T-cell (primary cell): ENCODE data around the gene TP53AIP1. TPM values are rescaled to one million over a fixed set of nuclear protein-coding genes. Genes with fewer than 3 reads are reported as not detected.

ENCODE experiments used
- ATAC-seq, 4 experiments: fragments of 200-7000 bp in 3 of 4; fragments of 150-1000 bp in 1 of 4; cut with Tn5 transposase; replicated peaks in 1 of 4; 1 replicate in 3 of 4; 2 replicates in 1 of 4; pipeline ENCODE4 v1.10.0; 2021; ENCODE audit warnings: moderate library complexity in 3 of 4, mild to moderate bottlenecking in 2 of 4, moderate number of reproducible peaks in 1 of 4
- CTCF ChIA-PET, 2 donors: fragments of 300-600 bp; sonication (Branson Sonifier 250); formaldehyde crosslinking; loops; one replicate each; lab custom pipeline; 2022; ENCODE audit warnings: antibody characterized with exemption in 2 of 2; lab: Charles Lee
- POLR2A ChIA-PET, 2 donors: fragments of 300-600 bp; sonication (Branson Sonifier 250); formaldehyde crosslinking; loops; one replicate each; lab custom pipeline; 2022; ENCODE audit warnings: antibody characterized with exemption in 2 of 2; lab: Charles Lee
- DNase-seq, 35 experiments: peaks; one replicate each; pipeline versions ENCODE4 v3.0.0 to v3.0.0-alpha.2; 2013 to 2023
- H3K27ac ChIP-seq: one replicate; pipeline ENCODE4 v1.5.1; 2013; ENCODE audit warnings: low read length
- H3K27me3 ChIP-seq, 2 experiments: replicated peaks in 1 of 2; 1 replicate in 1 of 2; 2 replicates in 1 of 2; pipeline versions ENCODE4 v1.6.1 to v1.7.0; 2013; ENCODE audit warnings: low read length in 1 of 2, mixed read lengths in 1 of 2; ENCODE audit not compliant: control insufficient read depth in 2 of 2, insufficient read depth in 2 of 2; ENCODE audit errors: extremely low read depth in 1 of 2
- H3K36me3 ChIP-seq, 2 donors: 1 replicate in 1 of 2; 2 replicates in 1 of 2; pipeline versions ENCODE4 v1.6.1 to v1.7.0; 2013; ENCODE audit warnings: low read length in 1 of 2; ENCODE audit not compliant: control insufficient read depth in 2 of 2, insufficient read depth in 1 of 2; ENCODE audit errors: extremely low read depth in 1 of 2
- H3K4me1 ChIP-seq, 2 experiments: 1 replicate in 1 of 2; 2 replicates in 1 of 2; pipeline versions ENCODE4 v1.6.1 to v1.7.0; 2013; ENCODE audit warnings: low read length in 2 of 2, mixed read lengths in 1 of 2; ENCODE audit not compliant: insufficient read depth in 2 of 2, control insufficient read depth in 1 of 2; ENCODE audit errors: extremely low read depth in 1 of 2
- H3K4me3 ChIP-seq, 2 donors: 1 replicate in 1 of 2; 2 replicates in 1 of 2; pipeline versions ENCODE4 v1.5.1 to v1.7.0; 2013; ENCODE audit warnings: mild to moderate bottlenecking in 2 of 2, low read length in 1 of 2, moderate library complexity in 1 of 2; ENCODE audit not compliant: control insufficient read depth in 1 of 2; ENCODE audit errors: extremely low read depth in 1 of 2
- H3K9me3 ChIP-seq: 2 replicates; pipeline ENCODE4 v1.7.0; 2013
- H3K27ac Mint-ChIP-seq, 2 donors: one replicate each; pipeline ENCODE4 v1.8.0; 2020 to 2021; ENCODE audit warnings: mild to moderate bottlenecking in 2 of 2, mixed read lengths in 2 of 2
- H3K27me3 Mint-ChIP-seq, 2 donors: one replicate each; pipeline ENCODE4 v1.8.0; 2021 to 2022; ENCODE audit warnings: mixed read lengths in 2 of 2
- H3K36me3 Mint-ChIP-seq: one replicate; pipeline ENCODE4 v1.8.0; 2021; ENCODE audit warnings: mixed read lengths
- H3K4me1 Mint-ChIP-seq, 3 donors: one replicate each; pipeline ENCODE4 v1.8.0; 2020 to 2022; ENCODE audit warnings: mixed read lengths in 3 of 3, mild to moderate bottlenecking in 1 of 3
- H3K4me3 Mint-ChIP-seq, 3 donors: one replicate each; pipeline ENCODE4 v1.8.0; 2020 to 2022; ENCODE audit warnings: mild to moderate bottlenecking in 3 of 3, mixed read lengths in 3 of 3, moderate library complexity in 3 of 3
- H3K9me3 Mint-ChIP-seq, 3 donors: one replicate each; pipeline ENCODE4 v1.8.0; 2020 to 2022; ENCODE audit warnings: mixed read lengths in 3 of 3
- WGBS: methylation state at CpG from one replicate; pipeline ENCODE4 v1.1.5; 2013; ENCODE audit warnings: missing lambda C conversion rate; ENCODE audit not compliant: insufficient coverage; 5-methylcytosine and 5-hydroxymethylcytosine counted together
- total RNA-seq, 35 experiments: library from RNA in 6 of 35; stranded (reverse) in 6 of 35; fragments of 120-200 nt in 1 of 35; gene quantifications; one replicate each; pipeline versions ENCODE4 v1.2.1 to v1.2.4 and lab custom pipeline; 2013 to 2026

The TP53AIP1 gene
- total RNA-seq, 5 donors from 2014 or later (not counting 1 experiment from before 2014, with no cell fraction given): not detected

- no peak overlapping the region for H3K4me3 ChIP-seq
- Mint-ChIP-seq H3K9me3 (no peaks in the 10 kb centered on the region), H3K27me3 (peaks cover 11 to 16% of the 10 kb centered on the region in 2 donors), H3K4me1 (peaks cover 0 to 7% (median 6%) of the 10 kb centered on the region in 3 donors), H3K36me3 (peaks cover 3% of the 10 kb centered on the region), H3K27ac (no peak overlapping the region), H3K4me3 (no peak overlapping the region)
- H3K36me3 ChIP-seq: no peaks in the 10 kb centered on the region
- CTCF ChIA-PET: no interaction called here
- peaks cover 2 to 25% of the 10 kb centered on the region in 2 experiments for H3K27me3 ChIP-seq
- WGBS: 89% methylated on average over 7 of the region's 13 CpGs
- no peaks in the 10 kb centered on the region for H3K4me1 ChIP-seq
- ATAC-seq: no peak
- POLR2A ChIA-PET: no interaction called here
- DNase-seq: no peak
- no peaks in the 10 kb centered on the region for H3K9me3 ChIP-seq
- no peak overlapping the region for H3K27ac ChIP-seq
These were observed 43.9 kb downstream of the TP53AIP1 start for GRCh38 chr11:128898580-128899344.

GRCh38 chr11:128897826-128898225 lies 44.8 kb downstream of the TP53AIP1 start:
- no peak for ATAC-seq

DNA sequence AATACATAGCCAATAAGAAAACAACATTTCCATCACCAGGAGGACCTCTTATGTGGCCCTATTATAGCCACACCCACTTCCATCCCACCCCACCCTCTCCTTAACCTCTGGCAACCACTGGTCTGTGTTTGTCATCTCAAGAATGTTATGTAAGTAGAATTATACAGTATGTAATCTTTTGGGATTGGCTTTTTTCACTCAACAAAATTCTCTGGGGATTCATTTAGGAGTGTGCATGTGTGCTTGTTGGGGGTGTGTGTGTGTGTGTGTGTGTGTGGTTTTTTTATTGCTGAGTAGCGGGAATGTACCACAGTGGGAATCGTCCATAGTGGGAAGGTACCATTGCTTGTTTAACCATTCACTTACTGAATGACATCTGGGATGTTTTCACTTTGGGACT lies 46.3 kb downstream of the TP53AIP1 start:
- Histone ChIP-seq H3K4me3 (no peak overlapping the region), H3K27me3 (peaks cover 3 to 38% of the 10 kb centered on the region in 2 experiments), H3K4me1 (peaks cover 0 to 3% of the 10 kb centered on the region in 2 experiments), H3K36me3 (no peaks in the 10 kb centered on the region), H3K27ac (no peak overlapping the region), H3K9me3 (no peaks in the 10 kb centered on the region)
- CTCF ChIA-PET: no interaction called here
- 60% methylated on average over 2 of the region's 2 CpGs for WGBS
- Mint-ChIP-seq H3K4me3 (no peak overlapping the region), H3K36me3 (peaks cover 3% of the 10 kb centered on the region), H3K4me1 (peaks cover 3 to 5% (median 3%) of the 10 kb centered on the region in 3 donors), H3K27me3 (peaks cover 11 to 27% of the 10 kb centered on the region in 2 donors), H3K27ac (no peak overlapping the region), H3K9me3 (no peaks in the 10 kb centered on the region)
- ATAC-seq (no peak), DNase-seq (no peak)
- POLR2A ChIA-PET: no interaction called here

More at GRCh38 chr11:128897826-128898225, 44.8 kb downstream of the TP53AIP1 start:
- Mint-ChIP-seq H3K36me3 (peaks cover 3% of the 10 kb centered on the region), H3K4me1 (peaks cover 0 to 2% (median 0%) of the 10 kb centered on the region in 3 donors), H3K9me3 (no peaks in the 10 kb centered on the region), H3K4me3 (no peak overlapping the region), H3K27me3 (peaks cover 7 to 21% of the 10 kb centered on the region in 2 donors), H3K27ac (no peak overlapping the region)
- Histone ChIP-seq H3K27me3 (peaks cover 2 to 29% of the 10 kb centered on the region in 2 experiments), H3K27ac (no peak overlapping the region), H3K4me3 (no peak overlapping the region), H3K4me1 (no peaks in the 10 kb centered on the region), H3K36me3 (no peaks in the 10 kb centered on the region), H3K9me3 (no peaks in the 10 kb centered on the region)
- ChIA-PET CTCF (no interaction called here), POLR2A (no interaction called here)
- WGBS: no CpG with 5 or more reads among the region's 1 CpG
- DNase-seq: no peak

- H3K36me3 ChIP-seq: no peaks in the 10 kb centered on the region
- ATAC-seq (no peak), DNase-seq (no peak)
- peaks cover 0 to 9% of the 10 kb centered on the region in 2 experiments for H3K4me1 ChIP-seq
- 85% methylated on average over 3 of the region's 9 CpGs for WGBS
- no peak overlapping the region for H3K27ac ChIP-seq
- no peak overlapping the region for H3K4me3 ChIP-seq
- ChIA-PET POLR2A (no interaction called here), CTCF (no interaction called here)
- H3K27me3 Mint-ChIP-seq: peaks cover 16 to 31% of the 10 kb centered on the region in 2 donors
- peaks cover 3% of the 10 kb centered on the region for H3K36me3 Mint-ChIP-seq
- H3K4me3 Mint-ChIP-seq: no peak overlapping the region
- H3K27ac Mint-ChIP-seq: no peak overlapping the region
- H3K27me3 ChIP-seq: peaks cover 4 to 41% of the 10 kb centered on the region in 2 experiments
- no peaks in the 10 kb centered on the region for H3K9me3 Mint-ChIP-seq
- H3K9me3 ChIP-seq: no peaks in the 10 kb centered on the region
- H3K4me1 Mint-ChIP-seq: peaks cover 6 to 12% (median 10%) of the 10 kb centered on the region in 3 donors
These were observed 47.1 kb downstream of the TP53AIP1 start for GRCh38 chr11:128895526-128895925.

GRCh38 chr11:128894685-128895084 lies 48.0 kb downstream of the TP53AIP1 start:
- H3K27me3 Mint-ChIP-seq: peaks cover 18 to 37% of the 10 kb centered on the region in 2 donors
- CTCF ChIA-PET: no interaction called here
- peaks cover 6 to 49% of the 10 kb centered on the region in 2 experiments for H3K27me3 ChIP-seq
- no peak overlapping the region for H3K27ac ChIP-seq
- H3K9me3 Mint-ChIP-seq: no peaks in the 10 kb centered on the region
- peaks cover 3% of the 10 kb centered on the region for H3K36me3 Mint-ChIP-seq
- peaks cover 6 to 13% (median 10%) of the 10 kb centered on the region in 3 donors for H3K4me1 Mint-ChIP-seq
- H3K9me3 ChIP-seq: no peaks in the 10 kb centered on the region
- peaks cover 0 to 18% of the 10 kb centered on the region in 2 experiments for H3K4me1 ChIP-seq
- 89% methylated on average over 2 of the region's 6 CpGs for WGBS
- POLR2A ChIA-PET: no interaction called here
- H3K4me3 ChIP-seq: no peak overlapping the region
- H3K36me3 ChIP-seq: no peaks in the 10 kb centered on the region
- ATAC-seq: no peak
- no peak for DNase-seq
- no peak overlapping the region for H3K4me3 Mint-ChIP-seq
- H3K27ac Mint-ChIP-seq: no peak overlapping the region

DNA sequence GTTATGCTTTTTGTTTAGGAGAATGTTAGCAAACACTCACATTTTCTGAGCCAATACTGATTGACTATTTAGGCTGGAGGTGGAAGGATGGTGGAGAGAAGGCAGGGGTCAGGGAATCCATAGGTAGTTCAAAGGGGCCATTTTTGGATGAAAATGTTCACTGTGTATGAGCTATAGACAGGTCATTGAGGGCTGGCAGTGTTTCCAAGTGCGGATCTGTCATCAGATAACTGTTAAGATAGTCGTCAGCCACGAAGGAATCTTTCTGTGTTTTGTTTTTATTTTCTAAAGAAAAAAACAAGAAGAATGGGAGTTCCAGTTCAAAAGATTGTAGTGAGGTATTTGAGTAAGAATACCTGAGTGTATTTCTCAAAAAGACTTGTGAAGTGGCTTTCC lies 48.4 kb downstream of the TP53AIP1 start:
- no peak overlapping the region for H3K27ac Mint-ChIP-seq
- H3K27me3 ChIP-seq: peaks cover 6 to 52% of the 10 kb centered on the region in 2 experiments

More for the DNA sequence above, 48.4 kb downstream of the TP53AIP1 start:
- ATAC-seq (no peak), DNase-seq (no peak)
- H3K4me1 Mint-ChIP-seq: peaks cover 6 to 13% (median 10%) of the 10 kb centered on the region in 3 donors
- Histone ChIP-seq H3K27ac (no peak overlapping the region), H3K4me3 (no peak overlapping the region), H3K36me3 (no peaks in the 10 kb centered on the region), H3K9me3 (no peaks in the 10 kb centered on the region), H3K4me1 (peaks cover 0 to 18% of the 10 kb centered on the region in 2 experiments)
- H3K9me3 Mint-ChIP-seq: no peaks in the 10 kb centered on the region
- ChIA-PET POLR2A (no interaction called here), CTCF (no interaction called here)
- H3K36me3 Mint-ChIP-seq: peaks cover 3% of the 10 kb centered on the region
- 82% methylated on average over 3 of the region's 3 CpGs for WGBS
- no peak overlapping the region for H3K4me3 Mint-ChIP-seq
- H3K27me3 Mint-ChIP-seq: peaks cover 22 to 41% of the 10 kb centered on the region in 2 donors
